ENCODE measurements around the gene TOP3A.

DNA sequence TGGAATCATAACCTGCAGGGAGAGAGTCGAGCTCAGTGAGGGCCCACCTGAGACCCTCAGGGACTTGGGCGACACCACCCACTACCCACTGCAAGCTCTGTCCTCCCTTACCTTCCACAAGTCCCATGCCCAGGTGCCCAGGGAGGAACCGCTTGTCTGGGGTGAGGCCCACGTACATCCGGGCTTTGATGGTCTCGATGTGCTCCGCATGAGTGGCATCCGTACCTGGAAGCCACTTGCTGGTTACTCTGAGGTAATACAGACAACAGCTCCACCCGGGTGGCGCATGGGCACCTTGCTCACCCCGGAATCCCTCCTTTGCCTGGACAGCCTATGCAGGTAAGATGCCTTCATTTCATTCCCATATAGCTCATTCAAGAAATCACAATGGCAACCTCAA lies 29.5 kb downstream of the TOP3A start:
- TF ChIP-seq, protein P1, sequence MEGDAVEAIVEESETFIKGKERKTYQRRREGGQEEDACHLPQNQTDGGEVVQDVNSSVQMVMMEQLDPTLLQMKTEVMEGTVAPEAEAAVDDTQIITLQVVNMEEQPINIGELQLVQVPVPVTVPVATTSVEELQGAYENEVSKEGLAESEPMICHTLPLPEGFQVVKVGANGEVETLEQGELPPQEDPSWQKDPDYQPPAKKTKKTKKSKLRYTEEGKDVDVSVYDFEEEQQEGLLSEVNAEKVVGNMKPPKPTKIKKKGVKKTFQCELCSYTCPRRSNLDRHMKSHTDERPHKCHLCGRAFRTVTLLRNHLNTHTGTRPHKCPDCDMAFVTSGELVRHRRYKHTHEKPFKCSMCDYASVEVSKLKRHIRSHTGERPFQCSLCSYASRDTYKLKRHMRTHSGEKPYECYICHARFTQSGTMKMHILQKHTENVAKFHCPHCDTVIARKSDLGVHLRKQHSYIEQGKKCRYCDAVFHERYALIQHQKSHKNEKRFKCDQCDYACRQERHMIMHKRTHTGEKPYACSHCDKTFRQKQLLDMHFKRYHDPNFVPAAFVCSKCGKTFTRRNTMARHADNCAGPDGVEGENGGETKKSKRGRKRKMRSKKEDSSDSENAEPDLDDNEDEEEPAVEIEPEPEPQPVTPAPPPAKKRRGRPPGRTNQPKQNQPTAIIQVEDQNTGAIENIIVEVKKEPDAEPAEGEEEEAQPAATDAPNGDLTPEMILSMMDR (IDR thresholded peaks at IDR 0.05; ENCODE audit: low read depth, low read length, poor library complexity, severe bottlenecking), result no peak
- no peak for TF ChIP-seq EZH2phosphoT487 (IDR thresholded peaks at IDR 0.05; ENCODE audit: borderline replicate concordance, low read length)
